GM19397 (cell line): ENCODE results near the gene LIMS1.
"Not testable (repeated sequence)": the region's sequence is repeated elsewhere in the genome, so short reads cannot be mapped to it uniquely, and the experiment has no call there.

Experiments used
- ATAC-seq: cut with Tn5 transposase; IDR thresholded peaks from one replicate; pipeline ENCODE4 v1.9.1; 2021; ENCODE audit warnings: mild to moderate bottlenecking, moderate library complexity; ENCODE audit not compliant: unreplicated experiment

The LIMS1 gene

GRCh38 chr2:108704871-108705270 is 170.6 kb downstream of the LIMS1 start:
- ATAC-seq: no peak

GRCh38 chr2:108707300-108707699 is 173.0 kb downstream of the LIMS1 start:
- no peak for ATAC-seq

- not testable (repeated sequence) for ATAC-seq
Measured at GRCh38 chr2:108716971-108717370, 182.7 kb downstream of the LIMS1 start.

- ATAC-seq: peak; percentile 100
Measured at GRCh38 chr2:108719149-108720044, 185.1 kb downstream of the LIMS1 start, which contains the start of gene RANBP2. TSS of gene RANBP2 (plus strand) at chr2:108719482. CDS start at chr2:108719607, 125 bp downstream.

GRCh38 chr2:108726048-108726447 is 191.8 kb downstream of the LIMS1 start:
- not testable (repeated sequence) for ATAC-seq

GRCh38 chr2:108734656-108735055 is 200.4 kb downstream of the LIMS1 start:
- ATAC-seq: not testable (repeated sequence)
